Measurements from ENCODE around the gene ABR.

Gene ABR

DNA sequence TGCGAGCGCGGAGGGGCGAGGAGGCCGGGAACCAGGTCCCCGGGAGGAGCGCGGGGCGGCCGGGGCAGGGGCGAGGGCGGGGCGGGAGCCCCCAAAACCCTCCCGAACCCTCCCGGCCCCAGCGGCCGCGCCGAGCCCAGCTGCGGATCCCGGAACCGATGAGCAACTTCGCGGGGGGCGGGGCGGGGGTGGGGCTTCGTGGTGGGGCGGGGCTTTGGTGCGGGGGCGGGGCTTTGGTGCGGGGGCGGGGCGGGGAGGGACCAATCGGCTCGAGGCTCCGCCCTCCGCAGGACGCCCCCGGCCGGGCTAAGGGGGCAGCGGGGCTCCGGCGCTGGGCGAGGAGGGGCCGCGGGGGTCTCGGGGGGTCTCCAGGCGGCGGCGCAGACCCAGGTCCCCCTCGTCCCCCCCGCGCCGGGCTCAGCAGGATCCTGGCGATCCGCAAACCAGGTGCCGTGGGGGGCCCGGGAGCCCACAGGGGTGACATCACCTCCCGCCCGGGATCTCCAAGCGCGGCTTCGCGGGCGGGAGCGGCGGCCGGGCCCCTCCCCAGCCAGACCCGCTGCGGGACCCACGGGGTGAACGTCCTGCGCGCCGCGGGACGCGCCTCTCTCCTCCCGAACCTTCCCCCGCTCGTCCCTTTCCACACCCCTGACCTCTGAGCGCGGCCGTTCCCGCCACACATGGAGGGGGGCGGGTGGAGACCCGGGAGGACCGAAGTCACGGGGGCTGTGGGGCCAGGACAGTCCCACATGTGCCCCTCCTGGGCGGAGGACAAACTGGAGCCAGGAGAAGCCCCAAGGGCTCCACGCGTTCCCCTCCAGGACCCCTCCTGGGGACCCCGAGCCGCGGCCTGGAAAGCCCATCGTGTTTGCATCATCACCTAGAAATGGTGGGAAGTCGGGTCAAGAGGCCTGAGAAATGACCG is at the start of gene ABR:
Gene ABR (minus strand): TSS at position 164 of the 925 bp plus-strand sequence. CDS start 254 bp downstream, outside the sequence.
- TF ChIP-seq, protein P1, sequence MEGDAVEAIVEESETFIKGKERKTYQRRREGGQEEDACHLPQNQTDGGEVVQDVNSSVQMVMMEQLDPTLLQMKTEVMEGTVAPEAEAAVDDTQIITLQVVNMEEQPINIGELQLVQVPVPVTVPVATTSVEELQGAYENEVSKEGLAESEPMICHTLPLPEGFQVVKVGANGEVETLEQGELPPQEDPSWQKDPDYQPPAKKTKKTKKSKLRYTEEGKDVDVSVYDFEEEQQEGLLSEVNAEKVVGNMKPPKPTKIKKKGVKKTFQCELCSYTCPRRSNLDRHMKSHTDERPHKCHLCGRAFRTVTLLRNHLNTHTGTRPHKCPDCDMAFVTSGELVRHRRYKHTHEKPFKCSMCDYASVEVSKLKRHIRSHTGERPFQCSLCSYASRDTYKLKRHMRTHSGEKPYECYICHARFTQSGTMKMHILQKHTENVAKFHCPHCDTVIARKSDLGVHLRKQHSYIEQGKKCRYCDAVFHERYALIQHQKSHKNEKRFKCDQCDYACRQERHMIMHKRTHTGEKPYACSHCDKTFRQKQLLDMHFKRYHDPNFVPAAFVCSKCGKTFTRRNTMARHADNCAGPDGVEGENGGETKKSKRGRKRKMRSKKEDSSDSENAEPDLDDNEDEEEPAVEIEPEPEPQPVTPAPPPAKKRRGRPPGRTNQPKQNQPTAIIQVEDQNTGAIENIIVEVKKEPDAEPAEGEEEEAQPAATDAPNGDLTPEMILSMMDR (IDR thresholded peaks at IDR 0.05; ENCODE audit: borderline replicate concordance, insufficient read depth, low read depth, low read length) = no peak
- H3K4me3 ChIP-seq (ENCODE audit: low read depth, low read length) = peak within 1 kb of the TSS; percentile 62

DNA sequence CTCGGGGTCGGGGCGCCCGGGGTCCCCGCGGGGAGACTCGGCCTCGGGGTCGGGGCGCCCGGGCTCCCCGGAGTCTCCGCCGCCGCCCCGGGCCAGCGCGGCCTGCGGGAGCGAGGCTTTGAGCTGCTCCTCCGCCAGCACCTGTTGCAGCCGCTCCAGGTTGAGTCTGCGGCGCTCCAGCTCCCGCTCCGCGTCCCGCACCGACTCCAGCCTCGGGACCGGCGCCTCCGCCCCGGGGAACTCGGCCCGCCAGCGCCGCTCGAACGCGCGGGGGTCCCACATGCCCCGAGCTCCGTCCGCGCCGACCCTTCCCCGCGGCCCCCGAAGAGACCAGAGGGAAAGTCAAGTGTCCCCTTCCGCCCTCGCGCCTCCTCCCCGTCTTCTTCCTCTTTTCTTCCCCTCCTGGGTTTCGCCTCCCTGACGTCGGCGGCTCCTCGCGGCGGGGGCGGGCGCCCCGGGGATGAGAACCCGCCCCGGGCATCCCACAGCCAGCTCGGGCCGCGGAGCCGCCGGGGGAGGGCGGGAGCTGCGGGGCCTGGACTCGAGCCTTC is 49.6 kb upstream of the ABR start:
- peak overlapping the region; percentile 91 for H3K4me3 ChIP-seq (ENCODE audit: low read depth, low read length)
- TF ChIP-seq, protein P1 (IDR thresholded peaks at IDR 0.05; ENCODE audit: borderline replicate concordance, insufficient read depth, low read depth, low read length) = no peak

DNA sequence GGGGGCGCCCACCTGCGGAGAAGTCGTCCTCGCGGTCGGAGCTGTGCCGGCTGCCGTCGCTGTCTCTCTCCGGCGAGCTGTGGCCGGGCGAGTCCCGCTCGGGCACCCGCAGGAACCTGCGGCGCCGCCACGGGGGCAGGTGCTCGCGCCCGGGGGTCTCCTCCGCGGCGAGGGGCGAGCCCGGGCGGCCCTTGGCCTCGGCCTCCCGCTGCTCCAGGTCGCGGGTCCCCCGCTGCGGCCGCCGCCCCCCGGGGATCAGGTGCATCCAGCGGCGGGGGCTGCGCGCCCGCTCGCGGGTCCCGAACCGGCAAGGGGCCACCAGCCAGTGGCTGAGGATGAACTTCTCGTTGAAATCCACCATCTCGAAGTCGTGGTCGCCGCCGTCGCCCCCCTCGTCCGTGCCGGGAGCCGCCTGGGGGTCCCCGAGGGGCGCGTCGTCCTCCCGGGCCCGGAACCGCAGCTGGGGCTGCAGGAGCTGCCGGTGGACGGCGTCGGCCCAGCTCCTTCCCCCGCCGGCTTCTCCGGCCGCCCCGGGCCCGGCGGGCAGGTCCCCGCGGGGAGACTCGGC is 49.1 kb upstream of the ABR start:
- H3K4me3 ChIP-seq (ENCODE audit: low read depth, low read length) = peak overlapping the region; percentile 91
- TF ChIP-seq, protein P1 (IDR thresholded peaks at IDR 0.05; ENCODE audit: borderline replicate concordance, insufficient read depth, low read depth, low read length) = no peak

DNA sequence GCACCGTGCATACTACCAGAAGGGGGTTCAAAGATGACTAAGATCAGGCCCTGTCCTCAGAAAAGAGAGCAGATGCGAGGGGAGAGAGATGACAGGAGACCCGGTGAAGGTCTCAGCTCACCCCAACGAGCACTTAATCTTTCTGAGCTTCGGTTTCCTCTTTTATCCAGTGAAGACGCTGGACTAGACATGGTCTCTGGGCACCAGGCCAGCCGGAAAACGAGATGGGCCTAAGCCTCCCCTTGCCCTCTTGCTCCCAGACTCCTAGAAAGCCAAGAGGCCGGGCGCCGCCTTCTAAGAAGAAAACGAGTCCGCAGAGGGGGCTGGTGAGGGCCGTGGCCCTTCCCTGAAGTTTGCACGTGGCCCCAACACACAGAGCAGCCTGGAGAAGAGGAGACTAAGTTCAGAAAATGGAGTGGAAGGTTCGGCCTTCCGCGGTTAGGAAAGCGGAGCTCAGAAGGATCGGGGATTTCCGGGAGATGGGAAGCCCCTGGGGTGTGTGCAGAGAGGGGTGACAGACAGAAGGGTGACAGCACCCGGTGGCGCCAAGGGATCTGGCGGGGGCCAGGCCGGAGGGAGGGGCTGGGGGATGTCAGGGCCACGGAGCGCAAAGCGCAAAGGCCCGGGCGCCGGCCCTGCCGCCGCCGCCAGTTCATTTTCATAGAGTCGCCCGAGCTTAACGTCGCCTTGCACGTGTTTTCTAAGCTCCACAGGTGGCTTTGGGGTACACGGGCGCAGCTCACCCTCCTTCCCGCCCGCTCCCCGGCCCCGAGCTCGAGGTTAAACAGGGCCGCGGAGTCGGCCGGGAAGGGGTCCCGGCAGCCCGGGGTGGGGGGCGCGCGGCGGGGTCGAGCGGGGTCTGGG is 48.4 kb upstream of the ABR start:
- TF ChIP-seq, protein P1 (IDR thresholded peaks at IDR 0.05; ENCODE audit: borderline replicate concordance, insufficient read depth, low read depth, low read length) = no peak
- peak overlapping the region; percentile 91 for H3K4me3 ChIP-seq (ENCODE audit: low read depth, low read length)

DNA sequence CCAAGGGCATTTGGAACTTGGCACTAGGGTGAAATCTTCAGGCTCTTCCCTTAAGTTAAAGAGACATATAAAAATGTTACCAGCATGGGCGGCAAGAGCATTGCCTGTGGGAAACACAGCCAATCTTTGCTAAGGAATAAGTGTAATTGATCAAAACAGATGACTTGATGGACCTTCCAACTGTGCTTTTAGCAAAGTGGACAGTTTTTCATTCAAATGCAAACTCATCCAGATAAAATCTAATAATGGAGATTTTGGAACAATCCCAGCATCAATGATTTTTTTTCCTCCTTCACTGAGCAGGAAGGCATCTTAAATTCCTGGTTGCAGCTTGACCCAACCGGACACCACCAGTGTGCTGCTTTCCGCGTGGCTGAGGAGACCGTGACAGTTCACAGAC is 47.6 kb upstream of the ABR start:
- peak overlapping the region; percentile 91 for H3K4me3 ChIP-seq (ENCODE audit: low read depth, low read length)
- TF ChIP-seq, protein P1 (IDR thresholded peaks at IDR 0.05; ENCODE audit: borderline replicate concordance, insufficient read depth, low read depth, low read length) = no peak

DNA sequence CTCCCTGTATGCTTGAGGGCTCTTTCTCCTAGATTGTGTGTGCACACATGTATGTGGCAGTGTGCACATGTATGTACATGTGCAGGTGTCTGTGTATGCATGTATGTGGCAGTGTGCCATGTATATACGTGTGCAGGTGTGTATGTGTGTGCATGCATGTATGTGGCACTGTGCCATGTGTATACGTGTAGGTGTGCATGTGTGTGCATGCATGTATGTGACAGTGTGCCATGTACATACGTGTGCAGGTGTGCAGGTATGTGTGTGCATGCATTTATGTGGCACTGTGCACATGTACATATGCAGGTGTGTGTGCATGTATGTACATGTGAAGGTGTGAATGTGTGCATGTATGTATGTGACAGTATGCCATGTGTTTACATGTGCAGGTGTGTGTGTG is 46.5 kb upstream of the ABR start:
- TF ChIP-seq, protein P1 (IDR thresholded peaks at IDR 0.05; ENCODE audit: borderline replicate concordance, insufficient read depth, low read depth, low read length) = no peak
- no peak overlapping the region for H3K4me3 ChIP-seq (ENCODE audit: low read depth, low read length)

Data from GM12875 (cell line).